EL (cell line): ENCODE results near the gene SH3GLB1.
"Not testable (repeated sequence)": the region's sequence is repeated elsewhere in the genome, so short reads cannot be mapped to it uniquely, and the experiment has no call there.

Experiments
- DNase-seq: peaks from one replicate; pipeline ENCODE4 v3.0.0-alpha.2; 2016

SH3GLB1 gene

GRCh38 chr1:86704458-86704971, at the start of gene SH3GLB1:
SH3GLB1 (plus strand) TSS chr1:86704576; CDS start chr1:86704900, 324 bp downstream.
- peak; percentile 91 for DNase-seq

- DNase-seq = not testable (repeated sequence)
These were observed 46.0 kb upstream of the SH3GLB1 start for GRCh38 chr1:86658381-86658780.

- no peak for DNase-seq
These were observed 38.0 kb upstream of the SH3GLB1 start for GRCh38 chr1:86666368-86666767.

- peak; percentile 8 for DNase-seq
These were observed 16.8 kb upstream of the SH3GLB1 start for GRCh38 chr1:86687595-86687994.

GRCh38 chr1:86692641-86693040, 11.7 kb upstream of the SH3GLB1 start:
- no peak for DNase-seq

GRCh38 chr1:86695400-86695799, 9.0 kb upstream of the SH3GLB1 start:
- DNase-seq = peak; percentile 8

GRCh38 chr1:86696522-86696921, 7.9 kb upstream of the SH3GLB1 start:
- DNase-seq = peak; percentile 20

GRCh38 chr1:86699186-86699585, 5.2 kb upstream of the SH3GLB1 start:
- DNase-seq = no peak

GRCh38 chr1:86701731-86702130, 2.6 kb upstream of the SH3GLB1 start:
- DNase-seq = no peak

- DNase-seq = not testable (repeated sequence)
These were observed 1.4 kb upstream of the SH3GLB1 start for GRCh38 chr1:86702954-86703494.

GRCh38 chr1:86703696-86704457, 499 bp upstream of the SH3GLB1 start:
- peak; percentile 1 for DNase-seq

- DNase-seq = peak; percentile 72
These were observed 742 bp downstream of the SH3GLB1 start for GRCh38 chr1:86704972-86705664.

- no peak for DNase-seq
These were observed 1.2 kb downstream of the SH3GLB1 start for GRCh38 chr1:86705665-86705985.

GRCh38 chr1:86706018-86706635, 1.8 kb downstream of the SH3GLB1 start:
- peak; percentile 4 for DNase-seq

- DNase-seq = peak; percentile 26
These were observed 4.5 kb downstream of the SH3GLB1 start for GRCh38 chr1:86708920-86709319.

GRCh38 chr1:86712088-86712860, 7.9 kb downstream of the SH3GLB1 start:
- DNase-seq = no peak

- DNase-seq = no peak
These were observed 9.1 kb downstream of the SH3GLB1 start for GRCh38 chr1:86713477-86713876.

- DNase-seq = peak; percentile 3
These were observed 9.8 kb downstream of the SH3GLB1 start for GRCh38 chr1:86714159-86714558.

GRCh38 chr1:86714561-86715244, 10.3 kb downstream of the SH3GLB1 start:
- DNase-seq = no peak

- DNase-seq = no peak
These were observed 14.4 kb downstream of the SH3GLB1 start for GRCh38 chr1:86718786-86719185.

- DNase-seq = no peak
These were observed 27.0 kb downstream of the SH3GLB1 start for GRCh38 chr1:86731416-86731815.

- DNase-seq = no peak
These were observed 29.0 kb downstream of the SH3GLB1 start for GRCh38 chr1:86733340-86733739.
